Measurements from ENCODE around the gene SHMT1. TPM values are rescaled to one million over a fixed set of nuclear protein-coding genes. Genes with fewer than 3 reads are reported as not detected.

SHMT1 gene
- total and polyA plus RNA-seq, 10 donors, result 9.1 to 68.7 (median 39.7) TPM

DNA sequence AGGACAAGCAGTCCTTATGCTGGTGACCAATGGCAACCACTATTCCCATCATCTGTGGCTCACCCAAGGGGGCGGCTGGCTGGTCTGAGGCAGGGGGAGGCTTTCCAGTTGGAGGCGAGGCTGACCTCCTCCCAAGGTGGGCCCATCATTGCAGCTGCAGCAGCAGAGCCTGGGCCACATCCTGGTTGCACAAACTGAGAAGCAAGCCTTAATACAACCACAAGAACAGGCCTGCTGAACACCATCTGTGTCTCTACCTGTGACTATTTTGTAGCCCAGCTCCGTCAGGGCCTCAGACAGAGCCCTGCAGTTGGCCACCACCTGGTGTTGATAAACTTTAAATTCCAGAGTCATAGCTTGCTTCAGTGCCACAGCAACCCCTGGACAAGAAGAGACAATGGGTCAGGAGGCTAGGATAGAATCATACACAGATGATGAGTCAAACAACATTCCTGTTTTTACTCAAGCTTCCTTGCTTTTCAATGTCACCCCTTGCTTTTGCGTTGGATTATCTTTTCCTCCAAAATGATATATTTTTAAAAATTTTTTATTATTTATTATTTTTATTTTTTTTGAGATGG is 30.4 kb downstream of the SHMT1 start:
- intact Hi-C loops (cut with DNase I; ENCODE audit: low total_unique reads), result no loop called here
- no peak for DNase-seq
- TF ChIP-seq POLR2A (IDR thresholded peaks at IDR 0.05) (no peak), POLR2AphosphoS5 (IDR thresholded peaks at IDR 0.05) (peak in 2 of 3 donors; percentile 9 to 31)
- TF ChIP-seq, protein P1, sequence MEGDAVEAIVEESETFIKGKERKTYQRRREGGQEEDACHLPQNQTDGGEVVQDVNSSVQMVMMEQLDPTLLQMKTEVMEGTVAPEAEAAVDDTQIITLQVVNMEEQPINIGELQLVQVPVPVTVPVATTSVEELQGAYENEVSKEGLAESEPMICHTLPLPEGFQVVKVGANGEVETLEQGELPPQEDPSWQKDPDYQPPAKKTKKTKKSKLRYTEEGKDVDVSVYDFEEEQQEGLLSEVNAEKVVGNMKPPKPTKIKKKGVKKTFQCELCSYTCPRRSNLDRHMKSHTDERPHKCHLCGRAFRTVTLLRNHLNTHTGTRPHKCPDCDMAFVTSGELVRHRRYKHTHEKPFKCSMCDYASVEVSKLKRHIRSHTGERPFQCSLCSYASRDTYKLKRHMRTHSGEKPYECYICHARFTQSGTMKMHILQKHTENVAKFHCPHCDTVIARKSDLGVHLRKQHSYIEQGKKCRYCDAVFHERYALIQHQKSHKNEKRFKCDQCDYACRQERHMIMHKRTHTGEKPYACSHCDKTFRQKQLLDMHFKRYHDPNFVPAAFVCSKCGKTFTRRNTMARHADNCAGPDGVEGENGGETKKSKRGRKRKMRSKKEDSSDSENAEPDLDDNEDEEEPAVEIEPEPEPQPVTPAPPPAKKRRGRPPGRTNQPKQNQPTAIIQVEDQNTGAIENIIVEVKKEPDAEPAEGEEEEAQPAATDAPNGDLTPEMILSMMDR (IDR thresholded peaks at IDR 0.05 in 8 of 11, conservative IDR thresholded peaks at IDR 0.05 in 3 of 11), result no peak
- Histone ChIP-seq H3K9me3 (no peaks in the 10 kb centered on the region), H3K4me3 (no peak overlapping the region), H3K4me1 (peaks cover 0 to 7% (median 0%) of the 10 kb centered on the region in 6 donors), H3K27me3 (replicated peaks in 1 of 7) (no peaks in the 10 kb centered on the region), H3K36me3 (peaks cover 0 to 100% (median 48%) of the 10 kb centered on the region in 6 donors), H3K27ac (peak overlapping the region in 2 of 8 donors; percentile 8 to 53)
- 75 to 92% (median 79%) methylated on average over 2 to 4 of the region's 4 CpGs for WGBS, 5 donors

DNA sequence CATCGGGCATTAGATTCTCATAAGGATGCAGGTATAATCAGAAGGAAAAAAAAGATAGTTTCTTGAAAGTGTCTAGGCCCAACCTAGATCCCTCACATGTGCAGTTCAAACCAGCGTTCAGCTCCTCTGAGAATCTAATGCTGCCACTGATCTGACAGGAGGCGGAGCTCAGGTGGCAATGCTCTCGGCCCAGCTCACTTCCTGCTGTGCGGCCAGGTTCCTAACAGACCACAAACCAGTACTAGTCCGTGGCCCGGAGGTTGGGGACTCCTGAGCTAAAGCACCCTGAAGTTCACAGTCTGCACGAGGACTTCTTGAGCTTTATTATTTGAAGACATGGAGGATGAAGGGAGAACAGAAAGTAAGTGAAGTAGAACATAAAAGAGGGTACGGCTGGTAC is 31.5 kb downstream of the SHMT1 start:
- Histone ChIP-seq H3K27me3 (replicated peaks in 1 of 7) (no peaks in the 10 kb centered on the region), H3K4me1 (peaks cover 0 to 10% (median 0%) of the 10 kb centered on the region in 6 donors), H3K4me3 (no peak overlapping the region), H3K9me3 (no peaks in the 10 kb centered on the region), H3K27ac (peak overlapping the region in 2 of 8 donors; percentile 8 to 53), H3K36me3 (peaks cover 0 to 100% (median 56%) of the 10 kb centered on the region in 6 donors)
- no peak for DNase-seq
- TF ChIP-seq, protein P1 (IDR thresholded peaks at IDR 0.05 in 8 of 11, conservative IDR thresholded peaks at IDR 0.05 in 3 of 11), result no peak
- TF ChIP-seq POLR2A (IDR thresholded peaks at IDR 0.05) (no peak), POLR2AphosphoS5 (IDR thresholded peaks at IDR 0.05) (no peak)
- intact Hi-C loops (cut with DNase I; ENCODE audit: low total_unique reads), result no loop called here
- WGBS, 5 donors, result 71 to 85% (median 79%) methylated on average over 9 of the region's 9 CpGs

DNA sequence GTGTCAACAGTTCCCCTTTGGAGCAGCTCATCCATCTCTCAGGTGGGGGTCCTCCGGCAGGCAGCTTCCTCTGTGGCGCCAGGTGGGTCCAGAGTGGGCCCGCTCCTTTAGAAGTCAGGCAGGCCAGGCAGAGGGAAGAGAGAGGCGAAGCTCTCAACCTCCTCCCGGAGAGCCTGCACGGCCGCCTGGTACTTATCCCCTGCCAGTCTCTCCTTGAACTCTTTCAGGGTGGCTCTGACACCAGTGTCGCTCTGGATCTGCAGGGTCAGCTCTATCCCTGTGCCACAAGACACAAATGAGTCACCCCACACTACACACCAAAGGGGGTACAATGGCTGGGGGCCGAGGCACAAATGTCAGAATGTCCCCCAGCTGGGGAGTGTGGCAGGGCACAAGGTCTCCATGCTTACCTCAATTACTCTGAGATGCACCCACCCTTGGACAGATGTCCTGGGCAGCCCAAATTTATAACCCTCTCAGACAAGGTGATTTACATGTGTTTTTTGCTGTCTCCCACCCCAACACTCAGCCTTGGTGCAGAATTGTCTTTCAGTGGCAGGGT is 34.6 kb downstream of the SHMT1 start:
- H3K9me3 ChIP-seq, result no peaks in the 10 kb centered on the region
- H3K27me3 ChIP-seq (replicated peaks in 1 of 7), result no peaks in the 10 kb centered on the region
- TF ChIP-seq POLR2A (IDR thresholded peaks at IDR 0.05) (no peak), POLR2AphosphoS5 (IDR thresholded peaks at IDR 0.05) (peak in 1 of 3 donors; percentile 28)
- TF ChIP-seq, protein P1 (IDR thresholded peaks at IDR 0.05 in 8 of 11, conservative IDR thresholded peaks at IDR 0.05 in 3 of 11), result no peak
- intact Hi-C loops (cut with DNase I; ENCODE audit: low total_unique reads), result no loop called here
- H3K27ac ChIP-seq, result no peak overlapping the region
- DNase-seq, result no peak
- peaks cover 4 to 42% (median 27%) of the 10 kb centered on the region in 6 donors for H3K4me1 ChIP-seq
- H3K4me3 ChIP-seq, result no peak overlapping the region
- peaks cover 0 to 100% (median 70%) of the 10 kb centered on the region in 6 donors for H3K36me3 ChIP-seq
- 80 to 91% (median 87%) methylated on average over 9 of the region's 9 CpGs for WGBS, 5 donors

DNA sequence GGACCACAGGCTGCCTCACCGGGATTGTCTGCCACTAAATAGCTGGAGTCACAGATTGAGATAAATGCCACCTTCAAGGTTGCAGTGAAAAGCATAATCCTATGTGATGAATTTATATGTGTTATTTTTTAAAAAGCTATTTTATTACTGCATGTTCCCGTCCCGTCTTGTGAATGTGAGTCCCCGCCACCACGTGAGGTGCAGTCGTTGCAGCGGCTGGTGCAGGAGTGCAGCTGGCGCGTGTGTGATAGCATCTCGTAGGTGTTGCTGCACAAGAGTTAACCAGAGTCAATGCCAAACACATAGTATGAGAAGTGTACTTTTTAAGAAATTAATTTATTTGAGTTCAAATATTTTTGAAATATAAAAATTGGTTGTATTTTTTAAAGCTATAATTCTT is 35.8 kb downstream of the SHMT1 start:
- H3K27ac ChIP-seq, result no peak overlapping the region
- H3K4me1 ChIP-seq, result peaks cover 4 to 52% (median 34%) of the 10 kb centered on the region in 6 donors
- intact Hi-C loops (cut with DNase I; ENCODE audit: low total_unique reads), result no loop called here
- no peak overlapping the region for H3K4me3 ChIP-seq
- TF ChIP-seq POLR2A (IDR thresholded peaks at IDR 0.05) (no peak), POLR2AphosphoS5 (IDR thresholded peaks at IDR 0.05) (peak in 2 of 3 donors; percentile 41 to 49)
- TF ChIP-seq, protein P1 (IDR thresholded peaks at IDR 0.05 in 8 of 11, conservative IDR thresholded peaks at IDR 0.05 in 3 of 11), result no peak
- H3K27me3 ChIP-seq (replicated peaks in 1 of 7), result no peaks in the 10 kb centered on the region
- DNase-seq, result no peak
- no peaks in the 10 kb centered on the region for H3K9me3 ChIP-seq
- H3K36me3 ChIP-seq, result peaks cover 7 to 100% (median 76%) of the 10 kb centered on the region in 6 donors
- 91 to 96% (median 95%) methylated on average over 10 of the region's 10 CpGs for WGBS, 5 donors

Data from spleen (tissue), 11 donors.